Stimulated activated CD4-positive, alpha-beta T cell treated with anti-CD3 and anti-CD28 coated beads, TNF-alpha, amount 100 ng/mL, for 1 hour (primary cell): Measurements from ENCODE around the gene PCNX1.

Experiments used
- DNase-seq, 3 donors: peaks; one replicate each; pipeline ENCODE4 v3.0.0-alpha.2; 2020; ENCODE audit warnings: low read depth in 3 of 3, low spot score in 1 of 3

PCNX1 gene

GRCh38 chr14:70956511-70956910 is 49.3 kb downstream of the PCNX1 start:
- no peak for DNase-seq

- DNase-seq: no peak
These were observed 50.5 kb downstream of the PCNX1 start for GRCh38 chr14:70957710-70958109.

- no peak for DNase-seq
These were observed 55.7 kb downstream of the PCNX1 start for GRCh38 chr14:70962935-70963334.

GRCh38 chr14:70964492-70964891 is 57.2 kb downstream of the PCNX1 start:
- DNase-seq: no peak

- no peak for DNase-seq
These were observed 64.3 kb downstream of the PCNX1 start for GRCh38 chr14:70971560-70971959.

- DNase-seq: peak; percentile 66 to 72 (median 67)
These were observed 65.1 kb downstream of the PCNX1 start for GRCh38 chr14:70972107-70972976.

GRCh38 chr14:70976591-70976990 is 69.3 kb downstream of the PCNX1 start:
- no peak for DNase-seq

- no peak for DNase-seq
These were observed 74.0 kb downstream of the PCNX1 start for GRCh38 chr14:70981000-70981952.

GRCh38 chr14:70982200-70982599 is 74.9 kb downstream of the PCNX1 start:
- DNase-seq: no peak

GRCh38 chr14:70987041-70987440 is 79.8 kb downstream of the PCNX1 start:
- DNase-seq: no peak

GRCh38 chr14:70988452-70988851 is 81.2 kb downstream of the PCNX1 start:
- DNase-seq: no peak

GRCh38 chr14:70993931-70994330 is 86.7 kb downstream of the PCNX1 start:
- no peak for DNase-seq

GRCh38 chr14:70995211-70995610 is 88.0 kb downstream of the PCNX1 start:
- no peak for DNase-seq

GRCh38 chr14:70995671-70996070 is 88.4 kb downstream of the PCNX1 start:
- DNase-seq: no peak

- no peak for DNase-seq
These were observed 91.9 kb downstream of the PCNX1 start for GRCh38 chr14:70999117-70999516.

- no peak for DNase-seq
These were observed 92.8 kb downstream of the PCNX1 start for GRCh38 chr14:71000091-71000490.

GRCh38 chr14:71001742-71002141 is 94.5 kb downstream of the PCNX1 start:
- no peak for DNase-seq

GRCh38 chr14:71003156-71003555 is 95.9 kb downstream of the PCNX1 start:
- DNase-seq: no peak

- DNase-seq: no peak
These were observed 97.2 kb downstream of the PCNX1 start for GRCh38 chr14:71004481-71004880.

- DNase-seq: no peak
These were observed 97.8 kb downstream of the PCNX1 start for GRCh38 chr14:71005076-71005475.

GRCh38 chr14:71006200-71006563 is 98.9 kb downstream of the PCNX1 start:
- DNase-seq: no peak

GRCh38 chr14:71011479-71011878 is 104.2 kb downstream of the PCNX1 start:
- no peak for DNase-seq
